Mucosa of descending colon (tissue), 3 donors: Measurements from ENCODE around the gene CYP3A4. TPM values are rescaled to one million over a fixed set of nuclear protein-coding genes. Genes with fewer than 3 reads are reported as not detected.

Experiments used
- ATAC-seq: fragments of 200-7000 bp; cut with Tn5 transposase; one replicate; pipeline ENCODE4 v1.9.1; 2020; ENCODE audit warnings: mild to moderate bottlenecking, moderate library complexity
- DNase-seq, 3 donors: peaks; one replicate each; pipeline ENCODE4 v3.0.0-alpha.2; 2020
- H3K36me3 ChIP-seq: fragments of 200-600 bp; one replicate; pipeline ENCODE4 v1.8.0; 2021; ENCODE audit warnings: low read depth, mild to moderate bottlenecking
- H3K4me1 ChIP-seq: fragments of 200-600 bp; one replicate; pipeline ENCODE4 v1.8.0; 2021; ENCODE audit warnings: low read depth, mild to moderate bottlenecking
- H3K4me3 ChIP-seq: fragments of 200-600 bp; one replicate; pipeline ENCODE4 v1.8.0; 2021; ENCODE audit warnings: mild to moderate bottlenecking
- H3K9me3 ChIP-seq: fragments of 200-600 bp; one replicate; pipeline ENCODE4 v1.8.0; 2021; ENCODE audit warnings: mild to moderate bottlenecking
- CTCF ChIP-seq: fragments of 200-600 bp; IDR thresholded peaks from one replicate; pipeline ENCODE4 v1.8.0; 2022; ENCODE audit warnings: antibody characterized with exemption, mild to moderate bottlenecking
- intact Hi-C, 2 donors: fragments of 100-400 bp; cut with DNase I in 1 of 2; cut with micrococcal nuclease in 1 of 2; formaldehyde crosslinking; loops; one replicate each; pipeline versions ENCODE4 v1.11.0 to v1.11.1; 2022; cut with DNase I, micrococcal nuclease
- long read RNA-seq, 2 donors: library from polyadenylated mRNA; unstranded; transcript quantifications; one replicate each; pipeline ENCODE4 v2.0.0, GENCODE V29; 2019 to 2021
- total RNA-seq, 3 donors: library from RNA; stranded (reverse); fragmentation: NEBNext Ultra II Directional in 2 of 3; extraction: Animal tissue kit (Norgen Biotek cat#: 25700) in 2 of 3; gene quantifications; one replicate each; pipeline versions ENCODE4 v1.2.1 to v1.2.4, GENCODE V29; 2021 to 2023
- donor health status: DM: no; HTN: no; CAD: no; lungs with moderate emphysema.
- donor health status: DM: no; HTN: no; CAD: no.
- donor health status: DM: no; HTN: yes; CAD: no.

Gene CYP3A4
- 1 to 10 TPM; 2.8 to 5.4 (median 4.0) TPM for total RNA-seq
- long read RNA-seq, donor 1, transcript CYP3A4-201 (13 exons, 2,153 nt): major isoform, 6 of 6 reads
- long read RNA-seq, donor 1, partial matches to known transcripts: 0 of 6 reads
- long read RNA-seq, donor 1, other reads (novel, unspliced or antisense): 0 of 6 reads
- long read RNA-seq, donor 2, partial matches to known transcripts: 1 of 4 reads
- long read RNA-seq, donor 2, other reads (novel, unspliced or antisense): 0 of 4 reads

- intact Hi-C loops: no loop called here
- no peaks in the 10 kb centered on the region for H3K9me3 ChIP-seq
- DNase-seq: peak in 1 of 3 donors; percentile 7
- ATAC-seq: peak; percentile 64
- H3K4me3 ChIP-seq: no peak within 1 kb of the TSS
- no peak for TF ChIP-seq CTCF
- no peaks in the 10 kb centered on the region for H3K36me3 ChIP-seq
- H3K4me1 ChIP-seq: no peaks in the 10 kb centered on the region
Observed at GRCh38 chr7:99784007-99784406, at the start of gene CYP3A4. TSS of gene CYP3A4 (minus strand) at chr7:99784184. CDS start at chr7:99784081, 103 bp downstream.

GRCh38 chr7:99833289-99833877, 49.4 kb upstream of the CYP3A4 start:
- Histone ChIP-seq H3K9me3 (no peaks in the 10 kb centered on the region), H3K4me3 (no peak overlapping the region), H3K4me1 (peaks cover 7% of the 10 kb centered on the region), H3K36me3 (no peaks in the 10 kb centered on the region)
- ATAC-seq (no peak), DNase-seq (no peak)
- intact Hi-C loops: no loop called here
- no peak for TF ChIP-seq CTCF

GRCh38 chr7:99831595-99831994, 47.6 kb upstream of the CYP3A4 start:
- Histone ChIP-seq H3K4me3 (no peak overlapping the region), H3K9me3 (no peaks in the 10 kb centered on the region), H3K36me3 (no peaks in the 10 kb centered on the region), H3K4me1 (peaks cover 2% of the 10 kb centered on the region)
- no peak for TF ChIP-seq CTCF
- intact Hi-C loops: no loop called here
- ATAC-seq (no peak), DNase-seq (no peak)

- intact Hi-C loops: no loop called here
- H3K4me3 ChIP-seq: no peak overlapping the region
- DNase-seq (no peak), ATAC-seq (peak; percentile 71)
- H3K9me3 ChIP-seq: no peaks in the 10 kb centered on the region
- H3K36me3 ChIP-seq: no peaks in the 10 kb centered on the region
- no peak for TF ChIP-seq CTCF
- H3K4me1 ChIP-seq: peaks cover 2% of the 10 kb centered on the region
Observed at GRCh38 chr7:99829524-99830160, 45.7 kb upstream of the CYP3A4 start.

DNA sequence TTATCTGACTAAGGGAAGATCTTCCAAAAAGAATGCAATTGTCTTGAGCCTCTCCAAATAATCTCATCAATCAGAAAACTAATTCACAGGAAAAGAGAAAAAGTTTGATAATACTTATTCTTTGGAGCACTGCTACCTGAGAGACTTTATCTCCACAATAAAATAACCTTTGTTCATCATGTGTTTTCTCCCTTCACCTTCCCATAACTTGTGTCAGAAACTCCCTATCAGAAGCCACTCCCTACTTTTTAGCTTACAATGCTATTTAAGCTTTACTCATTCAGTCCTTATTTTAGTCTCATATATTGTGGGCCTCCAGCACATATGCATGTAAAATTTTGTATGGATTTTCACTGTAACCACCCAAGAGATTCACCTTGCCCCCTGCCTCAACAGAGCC, 44.8 kb upstream of the CYP3A4 start:
- no peak overlapping the region for H3K4me3 ChIP-seq
- TF ChIP-seq CTCF: no peak
- ATAC-seq (peak; percentile 82), DNase-seq (no peak)
- peaks cover 2% of the 10 kb centered on the region for H3K4me1 ChIP-seq
- intact Hi-C loops: no loop called here
- no peaks in the 10 kb centered on the region for H3K9me3 ChIP-seq
- no peaks in the 10 kb centered on the region for H3K36me3 ChIP-seq
